Hepatocyte (in vitro differentiated cells): ENCODE measurements around the gene FBXO44. TPM values are rescaled to one million over a fixed set of nuclear protein-coding genes. Genes with fewer than 3 reads are reported as not detected.

Source experiments
- DNase-seq: peaks from one replicate; pipeline ENCODE4 v3.0.0-alpha.2; 2016; ENCODE audit warnings: low spot score
- H2AFZ ChIP-seq: fragments of 200-600 bp; sonication (generic); 2 replicates; pipeline ENCODE4 v1.6.0; 2016; ENCODE audit warnings: antibody characterized with exemption, mild to moderate bottlenecking
- H3K27ac ChIP-seq: fragments of 200-600 bp; sonication (generic); 2 replicates; pipeline ENCODE4 v1.5.1; 2016; ENCODE audit warnings: mild to moderate bottlenecking
- H3K27me3 ChIP-seq: fragments of 200-600 bp; sonication (generic); 2 replicates; pipeline ENCODE4 v1.6.1; 2016
- H3K36me3 ChIP-seq: fragments of 200-600 bp; sonication (generic); replicated peaks from 2 replicates; pipeline ENCODE4 v1.5.1; 2016; ENCODE audit warnings: low read depth; ENCODE audit not compliant: insufficient read depth
- H3K4me1 ChIP-seq: fragments of 200-600 bp; sonication (generic); 2 replicates; pipeline ENCODE4 v1.5.1; 2016; ENCODE audit warnings: mild to moderate bottlenecking, moderate library complexity; ENCODE audit not compliant: insufficient read depth
- H3K4me2 ChIP-seq: fragments of 200-600 bp; sonication (generic); 2 replicates; pipeline ENCODE4 v1.6.0; 2016
- H3K4me3 ChIP-seq: fragments of 200-600 bp; sonication (generic); 2 replicates; pipeline ENCODE4 v1.5.1; 2016; ENCODE audit warnings: mild to moderate bottlenecking
- H3K79me2 ChIP-seq: fragments of 200-600 bp; sonication (generic); 2 replicates; pipeline ENCODE4 v1.6.0; 2017; ENCODE audit warnings: mild to moderate bottlenecking
- H3K9me2 ChIP-seq: fragments of 200-600 bp; sonication (generic); replicated peaks from 2 replicates; pipeline ENCODE4 v1.6.0; 2017; ENCODE audit warnings: mild to moderate bottlenecking; ENCODE audit not compliant: insufficient read depth
- H3K9me3 ChIP-seq: fragments of 200-600 bp; sonication (generic); 2 replicates; pipeline ENCODE4 v1.5.1; 2016; ENCODE audit warnings: low read depth, mild to moderate bottlenecking
- H4K20me1 ChIP-seq: fragments of 200-600 bp; sonication (generic); 2 replicates; pipeline ENCODE4 v1.6.0; 2016; ENCODE audit warnings: mild to moderate bottlenecking; ENCODE audit not compliant: insufficient read depth, poor library complexity, severe bottlenecking
- EZH2 ChIP-seq: fragments of 200-600 bp; sonication (generic); IDR thresholded peaks from 2 replicates; pipeline ENCODE4 v1.6.1; 2016; ENCODE audit warnings: antibody characterized with exemption, mild to moderate bottlenecking, borderline replicate concordance
- EZH2phosphoT487 ChIP-seq: fragments of 200-600 bp; sonication (generic); IDR thresholded peaks from one replicate; pipeline ENCODE4 v1.6.1; 2018; ENCODE audit warnings: antibody characterized with exemption, mild to moderate bottlenecking, low read depth, moderate library complexity; ENCODE audit not compliant: unreplicated experiment, severe bottlenecking
- WGBS: methylation state at CpG from one replicate; pipeline ENCODE4 v1.1.6; 2016; ENCODE audit warnings: low lambda C conversion rate; ENCODE audit errors: missing lambda C conversion rate; 5-methylcytosine and 5-hydroxymethylcytosine counted together
- polyA plus RNA-seq: library from polyadenylated mRNA; unstranded; fragments of >200 nt; fragmentation: Nextera tagmentation; extraction: Ambion mirVana; gene quantifications from 2 replicates; pipeline ENCODE4 v1.2.1, GENCODE V29; 2016
- total RNA-seq: library from RNA; depleted of rRNA; stranded (reverse); fragments of >200 nt; gene quantifications from 2 replicates; pipeline ENCODE4 v1.2.3, GENCODE V29; 2014
- TF ChIP-seq, protein P1 (sequence below): fragments of 200-600 bp; sonication (generic); IDR thresholded peaks from 2 replicates; pipeline ENCODE4 v1.5.1; 2016; ENCODE audit warnings: antibody characterized with exemption, mild to moderate bottlenecking; ENCODE audit not compliant: poor library complexity

Gene FBXO44
- total and polyA plus RNA-seq, 2 experiments from 2014 or later: 24.8 to 41.2 TPM

DNA sequence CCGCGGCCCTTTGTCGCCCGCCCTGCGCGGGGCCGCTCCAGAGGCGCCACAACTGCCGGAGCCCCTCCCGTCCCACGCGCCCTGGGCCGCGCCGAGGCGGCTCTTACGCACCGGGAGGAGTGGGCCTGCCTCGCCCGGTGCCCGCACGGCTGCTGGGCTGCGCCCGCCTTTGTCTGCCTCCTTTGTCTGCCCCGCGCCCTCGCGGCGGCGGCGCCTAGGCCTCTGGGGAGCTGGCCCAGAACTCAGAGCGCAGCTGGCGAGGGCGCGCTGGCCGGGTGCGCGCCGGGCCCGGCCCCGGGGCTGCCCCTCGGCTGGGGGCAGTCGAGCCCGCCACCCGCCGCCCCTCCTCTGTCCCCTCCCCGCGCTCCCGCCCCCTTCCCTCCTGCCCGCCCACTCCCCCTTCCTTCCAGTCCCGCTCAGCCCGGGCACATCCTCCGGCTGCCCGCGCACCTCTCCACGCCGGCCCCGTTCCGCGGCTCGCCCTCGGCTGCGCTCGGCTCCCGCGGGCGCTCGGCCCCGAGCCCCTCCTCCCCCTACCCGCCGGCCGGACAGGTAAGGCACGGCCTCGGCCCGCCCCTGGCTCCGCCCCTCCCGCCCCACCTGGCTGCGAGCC, 36.7 kb downstream of the FBXO44 start, which contains the start of gene DRAXIN:
Gene DRAXIN (plus strand): TSS at position 409 of the 613 bp plus-strand sequence. CDS start 14,549 bp downstream, outside the sequence.
- Histone ChIP-seq H3K27ac (no peak within 1 kb of the TSS), H2AFZ (peak within 1 kb of the TSS; percentile 60), H3K79me2 (no peaks in the 10 kb centered on the region), H3K4me2 (peak within 1 kb of the TSS; percentile 95), H3K36me3 (no peaks in the 10 kb centered on the region), H3K27me3 (peaks cover 51% of the 10 kb centered on the region), H3K4me1 (peaks cover 6% of the 10 kb centered on the region), H3K9me2 (no peaks in the 10 kb centered on the region), H3K4me3 (peak within 1 kb of the TSS; percentile 42), H3K9me3 (no peaks in the 10 kb centered on the region), H4K20me1 (no peaks in the 10 kb centered on the region)
- peak; percentile 60 for DNase-seq
- WGBS: under 1% methylated on average over 43 of the region's 78 CpGs
- TF ChIP-seq EZH2phosphoT487 (no peak), EZH2 (no peak)
- TF ChIP-seq, protein P1, sequence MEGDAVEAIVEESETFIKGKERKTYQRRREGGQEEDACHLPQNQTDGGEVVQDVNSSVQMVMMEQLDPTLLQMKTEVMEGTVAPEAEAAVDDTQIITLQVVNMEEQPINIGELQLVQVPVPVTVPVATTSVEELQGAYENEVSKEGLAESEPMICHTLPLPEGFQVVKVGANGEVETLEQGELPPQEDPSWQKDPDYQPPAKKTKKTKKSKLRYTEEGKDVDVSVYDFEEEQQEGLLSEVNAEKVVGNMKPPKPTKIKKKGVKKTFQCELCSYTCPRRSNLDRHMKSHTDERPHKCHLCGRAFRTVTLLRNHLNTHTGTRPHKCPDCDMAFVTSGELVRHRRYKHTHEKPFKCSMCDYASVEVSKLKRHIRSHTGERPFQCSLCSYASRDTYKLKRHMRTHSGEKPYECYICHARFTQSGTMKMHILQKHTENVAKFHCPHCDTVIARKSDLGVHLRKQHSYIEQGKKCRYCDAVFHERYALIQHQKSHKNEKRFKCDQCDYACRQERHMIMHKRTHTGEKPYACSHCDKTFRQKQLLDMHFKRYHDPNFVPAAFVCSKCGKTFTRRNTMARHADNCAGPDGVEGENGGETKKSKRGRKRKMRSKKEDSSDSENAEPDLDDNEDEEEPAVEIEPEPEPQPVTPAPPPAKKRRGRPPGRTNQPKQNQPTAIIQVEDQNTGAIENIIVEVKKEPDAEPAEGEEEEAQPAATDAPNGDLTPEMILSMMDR: no peak

GRCh38 chr1:11691928-11692711, 37.4 kb downstream of the FBXO44 start:
- peak overlapping the region; percentile 42 for H3K4me3 ChIP-seq
- no peak for DNase-seq
- H3K4me2 ChIP-seq: peak overlapping the region; percentile 95

GRCh38 chr1:11693024-11693590, 38.4 kb downstream of the FBXO44 start:
- WGBS: 57% methylated on average over 6 of the region's 6 CpGs
- Histone ChIP-seq H4K20me1 (no peaks in the 10 kb centered on the region), H3K79me2 (no peaks in the 10 kb centered on the region), H3K36me3 (no peaks in the 10 kb centered on the region), H3K4me3 (no peak overlapping the region), H2AFZ (no peak overlapping the region), H3K4me1 (peaks cover 6% of the 10 kb centered on the region), H3K9me3 (no peaks in the 10 kb centered on the region), H3K9me2 (no peaks in the 10 kb centered on the region), H3K27me3 (peaks cover 51% of the 10 kb centered on the region), H3K27ac (no peak overlapping the region), H3K4me2 (no peak overlapping the region)
- TF ChIP-seq EZH2phosphoT487 (no peak), EZH2 (no peak)
- TF ChIP-seq, protein P1: no peak
- DNase-seq: no peak

More at GRCh38 chr1:11691928-11692711, 37.4 kb downstream of the FBXO44 start:
- no peaks in the 10 kb centered on the region for H3K9me3 ChIP-seq
- peaks cover 6% of the 10 kb centered on the region for H3K4me1 ChIP-seq
- 13% methylated on average over 49 of the region's 64 CpGs for WGBS
- H3K27me3 ChIP-seq: peaks cover 51% of the 10 kb centered on the region
- no peaks in the 10 kb centered on the region for H3K36me3 ChIP-seq
- H4K20me1 ChIP-seq: no peaks in the 10 kb centered on the region
- TF ChIP-seq EZH2phosphoT487: no peak
- TF ChIP-seq EZH2: peak; percentile 75
- TF ChIP-seq, protein P1: no peak
- no peak overlapping the region for H2AFZ ChIP-seq
- H3K27ac ChIP-seq: no peak overlapping the region
- H3K79me2 ChIP-seq: no peaks in the 10 kb centered on the region
- no peaks in the 10 kb centered on the region for H3K9me2 ChIP-seq
